ENCODE data around the gene C2CD2.

Gene C2CD2

GRCh38 chr21:41908829-41909228 is 45.0 kb downstream of the C2CD2 start:
- in situ Hi-C loops (cut with MboI; ENCODE audit: low sequenced_read_pairs, unreplicated experiment) = no loop called here
- TF ChIP-seq CTCF (IDR thresholded peaks at IDR 0.05; ENCODE audit: borderline replicate concordance, control extremely low read depth, extremely low read depth, insufficient read depth, missing control alignments) = no peak
- no peak for DNase-seq (ENCODE audit: low spot score)

DNA sequence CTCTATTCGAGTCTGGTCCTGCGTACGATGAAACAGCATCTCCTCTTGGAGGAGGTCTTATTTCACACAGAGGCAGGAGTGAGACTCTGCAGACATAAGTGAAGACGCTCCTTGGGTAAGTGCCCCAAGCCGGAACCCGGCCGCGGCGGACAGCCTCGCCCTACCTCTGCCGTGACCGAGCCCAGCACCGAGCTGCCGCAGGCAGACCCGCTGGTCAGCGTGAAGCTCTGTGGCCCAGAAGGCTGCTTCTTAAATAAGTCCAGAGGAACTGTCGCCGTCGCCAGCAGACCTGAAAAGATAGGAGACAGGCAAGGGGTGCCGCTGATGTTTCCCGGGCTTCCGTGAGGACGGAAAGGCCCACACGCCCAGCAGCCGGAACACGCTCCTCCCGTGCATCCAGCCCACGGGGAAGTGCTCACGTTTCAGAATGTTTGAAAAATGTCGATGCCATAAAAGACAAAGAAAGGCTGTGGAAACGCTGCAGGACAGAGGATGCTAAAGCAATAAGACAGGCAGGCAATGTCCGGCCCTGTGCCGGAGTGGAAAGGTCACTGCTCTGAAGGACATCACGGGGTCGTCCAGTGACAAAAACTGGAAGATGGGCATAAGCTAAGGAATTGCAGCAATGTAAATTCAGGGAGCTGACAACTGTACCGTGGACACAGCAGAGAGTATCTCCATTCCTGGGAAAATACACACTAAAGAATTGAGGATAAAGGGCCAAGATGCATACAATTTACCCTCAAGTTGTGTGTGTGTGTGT is 46.1 kb downstream of the C2CD2 start:
- DNase-seq (ENCODE audit: low spot score) = no peak
- in situ Hi-C loops (cut with MboI; ENCODE audit: low sequenced_read_pairs, unreplicated experiment) = no loop called here
- no peak for TF ChIP-seq CTCF (IDR thresholded peaks at IDR 0.05; ENCODE audit: borderline replicate concordance, control extremely low read depth, extremely low read depth, insufficient read depth, missing control alignments)

GRCh38 chr21:41906770-41907169 is 47.0 kb downstream of the C2CD2 start:
- in situ Hi-C loops (cut with MboI; ENCODE audit: low sequenced_read_pairs, unreplicated experiment) = no loop called here
- no peak for DNase-seq (ENCODE audit: low spot score)
- no peak for TF ChIP-seq CTCF (IDR thresholded peaks at IDR 0.05; ENCODE audit: borderline replicate concordance, control extremely low read depth, extremely low read depth, insufficient read depth, missing control alignments)

DNA sequence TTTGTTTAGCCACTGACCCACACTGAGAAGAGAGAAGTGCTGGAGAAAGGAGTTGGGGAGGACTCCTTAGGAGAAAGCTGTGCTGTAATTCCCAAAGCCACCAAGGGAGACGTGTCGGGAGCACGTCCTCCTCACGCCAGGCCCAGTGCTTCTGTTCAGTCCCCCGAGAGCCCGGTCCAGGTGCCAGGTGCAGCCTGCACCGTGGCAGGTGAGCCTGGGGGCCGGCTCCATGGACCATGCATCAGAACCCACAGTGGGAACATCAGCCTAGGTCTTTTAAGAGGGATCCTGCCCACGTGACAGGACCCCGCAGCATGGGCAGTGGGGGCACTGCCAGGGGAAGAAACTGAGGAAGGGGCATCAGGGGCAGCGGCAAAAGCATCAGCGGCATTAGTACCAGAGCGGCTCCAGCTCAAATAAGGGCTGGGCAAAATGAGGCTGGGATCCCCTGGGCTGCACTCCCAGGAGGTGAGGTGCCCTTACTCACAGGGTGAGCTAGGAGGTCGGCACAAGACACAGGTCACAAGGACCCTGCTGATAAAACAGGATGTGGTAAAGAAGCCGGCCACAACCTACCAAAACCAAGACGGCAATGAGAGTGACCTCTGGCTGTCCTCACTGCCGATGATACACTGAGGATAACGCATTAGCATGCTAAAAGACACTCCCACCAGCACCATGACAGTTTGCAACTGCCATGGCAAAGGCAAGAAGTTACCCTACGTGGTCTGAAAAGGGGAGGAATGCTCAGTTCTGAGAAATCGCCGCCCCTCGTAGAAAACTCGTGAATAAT is 50.1 kb downstream of the C2CD2 start:
- no peak for TF ChIP-seq CTCF (IDR thresholded peaks at IDR 0.05; ENCODE audit: borderline replicate concordance, control extremely low read depth, extremely low read depth, insufficient read depth, missing control alignments)

GRCh38 chr21:41902946-41903345 is 50.9 kb downstream of the C2CD2 start:
- in situ Hi-C loops (cut with MboI; ENCODE audit: low sequenced_read_pairs, unreplicated experiment) = no loop called here
- no peak for DNase-seq (ENCODE audit: low spot score)
- no peak for TF ChIP-seq CTCF (IDR thresholded peaks at IDR 0.05; ENCODE audit: borderline replicate concordance, control extremely low read depth, extremely low read depth, insufficient read depth, missing control alignments)

More for the DNA sequence above, 50.1 kb downstream of the C2CD2 start:
- no peak for DNase-seq (ENCODE audit: low spot score)
- in situ Hi-C loops (cut with MboI; ENCODE audit: low sequenced_read_pairs, unreplicated experiment) = no loop called here

GRCh38 chr21:41901782-41902181 is 52.0 kb downstream of the C2CD2 start:
- TF ChIP-seq CTCF (IDR thresholded peaks at IDR 0.05; ENCODE audit: borderline replicate concordance, control extremely low read depth, extremely low read depth, insufficient read depth, missing control alignments) = no peak
- in situ Hi-C loops (cut with MboI; ENCODE audit: low sequenced_read_pairs, unreplicated experiment) = no loop called here
- DNase-seq (ENCODE audit: low spot score) = no peak
